ENCODE data around the gene TMEM45A.

TMEM45A gene

DNA sequence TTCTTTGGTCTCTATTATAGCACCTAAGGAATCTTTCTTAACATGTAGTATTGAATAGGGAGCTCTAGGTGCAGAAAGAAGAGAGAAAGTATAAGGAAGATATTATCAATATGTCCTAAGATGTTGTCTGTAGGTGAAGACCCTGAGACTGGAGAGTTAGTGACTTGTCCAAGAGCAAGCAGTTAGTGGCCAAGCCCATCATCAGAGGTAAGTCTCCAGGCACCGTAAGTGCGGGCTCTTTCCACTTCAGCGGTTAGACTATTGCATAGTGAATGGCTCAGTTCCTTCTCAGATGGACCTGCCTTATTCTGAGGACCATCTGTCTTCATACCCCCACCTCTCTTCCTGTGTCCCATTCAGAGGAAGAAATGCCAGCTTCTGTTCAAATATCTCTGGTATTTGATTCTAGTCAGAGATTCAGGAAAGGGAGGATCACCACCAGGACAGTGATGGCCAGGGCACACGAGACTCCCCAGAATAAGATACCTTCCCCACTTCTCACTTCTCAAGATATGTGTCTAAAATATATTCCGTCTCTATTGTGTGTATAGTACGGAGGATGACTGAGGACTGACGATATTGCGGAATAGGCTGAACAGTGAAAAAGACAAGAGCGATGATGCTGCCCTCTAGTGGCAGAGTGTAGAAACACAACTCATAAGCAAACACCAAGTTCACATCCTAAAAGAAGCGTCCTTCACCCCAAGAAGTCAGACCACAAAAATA is 97.9 kb downstream of the TMEM45A start:
- peak; percentile 95 for ATAC-seq
- no peak for TF ChIP-seq ZFP30 (CRISPR knock-in tag; IDR thresholded peaks at IDR 0.05)
- no peak for TF ChIP-seq SNAI2 (CRISPR knock-in tag; IDR thresholded peaks at IDR 0.05)
- no peak for TF ChIP-seq ZNF8 (CRISPR knock-in tag; IDR thresholded peaks at IDR 0.05)
- TF ChIP-seq PPARA (CRISPR knock-in tag; IDR thresholded peaks at IDR 0.05; ENCODE audit: borderline replicate concordance): no peak
- no peak for TF ChIP-seq CREB5 (CRISPR knock-in tag; IDR thresholded peaks at IDR 0.05; ENCODE audit: low read depth)

- ATAC-seq: no peak
These were observed 98.4 kb downstream of the TMEM45A start for GRCh38 chr3:100590840-100591147.

GRCh38 chr3:100591411-100591810 is 99.0 kb downstream of the TMEM45A start:
- no peak for ATAC-seq
- TF ChIP-seq ZFP30 (CRISPR knock-in tag; IDR thresholded peaks at IDR 0.05) (no peak), ZNF565 (CRISPR knock-in tag; conservative IDR thresholded peaks at IDR 0.05; ENCODE audit: low read depth) (no peak), SNAI2 (CRISPR knock-in tag; IDR thresholded peaks at IDR 0.05) (no peak), OSR1 (CRISPR knock-in tag; IDR thresholded peaks at IDR 0.05) (no peak), CSDC2 (CRISPR knock-in tag; IDR thresholded peaks at IDR 0.05) (no peak), GLIS3 (CRISPR knock-in tag; IDR thresholded peaks at IDR 0.05) (no peak), CSRNP3 (CRISPR knock-in tag; IDR thresholded peaks at IDR 0.05) (no peak), ZC3H10 (CRISPR knock-in tag; IDR thresholded peaks at IDR 0.05) (no peak), ZNF8 (CRISPR knock-in tag; IDR thresholded peaks at IDR 0.05) (no peak), TOX (CRISPR knock-in tag; IDR thresholded peaks at IDR 0.05; ENCODE audit: borderline replicate concordance) (no peak), ISL1 (CRISPR knock-in tag; IDR thresholded peaks at IDR 0.05) (no peak), CREB5 (CRISPR knock-in tag; IDR thresholded peaks at IDR 0.05; ENCODE audit: low read depth) (no peak), BACH2 (CRISPR knock-in tag; IDR thresholded peaks at IDR 0.05; ENCODE audit: borderline replicate concordance) (no peak)
- TF ChIP-seq, protein P1, sequence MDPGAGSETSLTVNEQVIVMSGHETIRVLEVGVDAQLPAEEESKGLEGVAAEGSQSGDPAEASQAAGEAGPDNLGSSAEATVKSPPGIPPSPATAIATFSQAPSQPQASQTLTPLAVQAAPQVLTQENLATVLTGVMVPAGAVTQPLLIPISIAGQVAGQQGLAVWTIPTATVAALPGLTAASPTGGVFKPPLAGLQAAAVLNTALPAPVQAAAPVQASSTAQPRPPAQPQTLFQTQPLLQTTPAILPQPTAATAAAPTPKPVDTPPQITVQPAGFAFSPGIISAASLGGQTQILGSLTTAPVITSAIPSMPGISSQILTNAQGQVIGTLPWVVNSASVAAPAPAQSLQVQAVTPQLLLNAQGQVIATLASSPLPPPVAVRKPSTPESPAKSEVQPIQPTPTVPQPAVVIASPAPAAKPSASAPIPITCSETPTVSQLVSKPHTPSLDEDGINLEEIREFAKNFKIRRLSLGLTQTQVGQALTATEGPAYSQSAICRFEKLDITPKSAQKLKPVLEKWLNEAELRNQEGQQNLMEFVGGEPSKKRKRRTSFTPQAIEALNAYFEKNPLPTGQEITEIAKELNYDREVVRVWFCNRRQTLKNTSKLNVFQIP (CRISPR knock-in tag; IDR thresholded peaks at IDR 0.05; ENCODE audit: borderline replicate concordance, low read depth): no peak
- TF ChIP-seq, protein P2, sequence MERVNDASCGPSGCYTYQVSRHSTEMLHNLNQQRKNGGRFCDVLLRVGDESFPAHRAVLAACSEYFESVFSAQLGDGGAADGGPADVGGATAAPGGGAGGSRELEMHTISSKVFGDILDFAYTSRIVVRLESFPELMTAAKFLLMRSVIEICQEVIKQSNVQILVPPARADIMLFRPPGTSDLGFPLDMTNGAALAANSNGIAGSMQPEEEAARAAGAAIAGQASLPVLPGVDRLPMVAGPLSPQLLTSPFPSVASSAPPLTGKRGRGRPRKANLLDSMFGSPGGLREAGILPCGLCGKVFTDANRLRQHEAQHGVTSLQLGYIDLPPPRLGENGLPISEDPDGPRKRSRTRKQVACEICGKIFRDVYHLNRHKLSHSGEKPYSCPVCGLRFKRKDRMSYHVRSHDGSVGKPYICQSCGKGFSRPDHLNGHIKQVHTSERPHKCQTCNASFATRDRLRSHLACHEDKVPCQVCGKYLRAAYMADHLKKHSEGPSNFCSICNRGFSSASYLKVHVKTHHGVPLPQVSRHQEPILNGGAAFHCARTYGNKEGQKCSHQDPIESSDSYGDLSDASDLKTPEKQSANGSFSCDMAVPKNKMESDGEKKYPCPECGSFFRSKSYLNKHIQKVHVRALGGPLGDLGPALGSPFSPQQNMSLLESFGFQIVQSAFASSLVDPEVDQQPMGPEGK (CRISPR knock-in tag; IDR thresholded peaks at IDR 0.05; ENCODE audit: borderline replicate concordance): no peak

More at GRCh38 chr3:100590840-100591147, 98.4 kb downstream of the TMEM45A start:
- TF ChIP-seq TCF4 (CRISPR knock-in tag; IDR thresholded peaks at IDR 0.05; ENCODE audit: borderline replicate concordance): no peak
- TF ChIP-seq, protein P3, sequence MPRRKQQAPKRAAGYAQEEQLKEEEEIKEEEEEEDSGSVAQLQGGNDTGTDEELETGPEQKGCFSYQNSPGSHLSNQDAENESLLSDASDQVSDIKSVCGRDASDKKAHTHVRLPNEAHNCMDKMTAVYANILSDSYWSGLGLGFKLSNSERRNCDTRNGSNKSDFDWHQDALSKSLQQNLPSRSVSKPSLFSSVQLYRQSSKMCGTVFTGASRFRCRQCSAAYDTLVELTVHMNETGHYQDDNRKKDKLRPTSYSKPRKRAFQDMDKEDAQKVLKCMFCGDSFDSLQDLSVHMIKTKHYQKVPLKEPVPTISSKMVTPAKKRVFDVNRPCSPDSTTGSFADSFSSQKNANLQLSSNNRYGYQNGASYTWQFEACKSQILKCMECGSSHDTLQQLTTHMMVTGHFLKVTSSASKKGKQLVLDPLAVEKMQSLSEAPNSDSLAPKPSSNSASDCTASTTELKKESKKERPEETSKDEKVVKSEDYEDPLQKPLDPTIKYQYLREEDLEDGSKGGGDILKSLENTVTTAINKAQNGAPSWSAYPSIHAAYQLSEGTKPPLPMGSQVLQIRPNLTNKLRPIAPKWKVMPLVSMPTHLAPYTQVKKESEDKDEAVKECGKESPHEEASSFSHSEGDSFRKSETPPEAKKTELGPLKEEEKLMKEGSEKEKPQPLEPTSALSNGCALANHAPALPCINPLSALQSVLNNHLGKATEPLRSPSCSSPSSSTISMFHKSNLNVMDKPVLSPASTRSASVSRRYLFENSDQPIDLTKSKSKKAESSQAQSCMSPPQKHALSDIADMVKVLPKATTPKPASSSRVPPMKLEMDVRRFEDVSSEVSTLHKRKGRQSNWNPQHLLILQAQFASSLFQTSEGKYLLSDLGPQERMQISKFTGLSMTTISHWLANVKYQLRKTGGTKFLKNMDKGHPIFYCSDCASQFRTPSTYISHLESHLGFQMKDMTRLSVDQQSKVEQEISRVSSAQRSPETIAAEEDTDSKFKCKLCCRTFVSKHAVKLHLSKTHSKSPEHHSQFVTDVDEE (CRISPR knock-in tag; IDR thresholded peaks at IDR 0.05): no peak

Data from SK-N-SH treated with all-trans-retinoic acid at 6 μM for 48 hours (cell line).